Endothelial cell of umbilical vein (primary cell): ENCODE measurements around the gene HNRNPK. TPM values are rescaled to one million over a fixed set of nuclear protein-coding genes. Genes with fewer than 3 reads are reported as not detected.

Experiments used
- BruUV-seq: library from RNA; stranded (reverse); fragments of 400-500 nt; replicated peaks from 2 replicates; lab custom pipeline; 2021; lab: Mats Ljungman, UMichigan
- CTCF ChIA-PET: fragments of 300-600, 350-600 bp; sonication (Branson Sonifier 250); formaldehyde crosslinking; loops from one replicate; lab custom pipeline; 2021; ENCODE audit warnings: antibody characterized with exemption, inconsistent platforms; lab: Charles Lee
- POLR2A ChIA-PET: fragments of 300-600, 350-600 bp; sonication (Branson Sonifier 250); formaldehyde crosslinking; loops from one replicate; lab custom pipeline; 2021; ENCODE audit warnings: antibody characterized with exemption, inconsistent platforms; lab: Charles Lee
- DNase-seq: peaks from one replicate; pipeline ENCODE4 v3.0.0-alpha.2; 2011; ENCODE audit warnings: low read depth, low spot score
- FAIRE-seq: peaks from 2 replicates; lab custom pipeline; 2011; peaks lifted over from hg19 to GRCh38; lab: Jason Lieb, UNC
- H2AFZ ChIP-seq: 2 replicates; pipeline ENCODE4 v1.6.0; 2012; ENCODE audit warnings: low read depth, low read length, control low read depth, inconsistent platforms
- H3K27ac ChIP-seq: 2 replicates; pipeline ENCODE4 v1.5.1; 2011; ENCODE audit warnings: low read depth, mild to moderate bottlenecking, control low read depth, low read length, moderate library complexity; ENCODE audit not compliant: insufficient read depth
- H3K27me3 ChIP-seq, 2 experiments: 2 replicates each; pipeline versions ENCODE4 v1.6.0 to v1.6.1; 2011; ENCODE audit warnings: low read length in 2 of 2, mixed read lengths in 1 of 2; ENCODE audit not compliant: control insufficient read depth in 2 of 2, insufficient read depth in 2 of 2
- H3K36me3 ChIP-seq, 2 experiments: 2 replicates in 1 of 2; 3 replicates in 1 of 2; pipeline ENCODE4 v1.5.1; 2011; ENCODE audit warnings: low read length in 2 of 2, mild to moderate bottlenecking in 1 of 2, moderate library complexity in 1 of 2; ENCODE audit not compliant: control insufficient read depth in 2 of 2, insufficient read depth in 2 of 2; ENCODE audit errors: extremely low read depth in 1 of 2
- H3K4me1 ChIP-seq: 3 replicates; pipeline ENCODE4 v1.5.1; 2011; ENCODE audit warnings: mild to moderate bottlenecking, low read length; ENCODE audit not compliant: control insufficient read depth, insufficient read depth; ENCODE audit errors: extremely low read depth
- H3K4me2 ChIP-seq: 2 replicates; pipeline ENCODE4 v1.6.1; 2011; ENCODE audit warnings: low read length, control low read depth, mixed read lengths; ENCODE audit not compliant: insufficient read depth
- H3K4me3 ChIP-seq, 3 experiments: fragments of 200-600 bp in 1 of 3; sonication (generic), shearing (Covaris generic) in 1 of 3; replicated peaks in 1 of 3; 2 replicates each; pipeline ENCODE4 v1.5.1; 2011 to 2016; ENCODE audit warnings: control low read depth in 3 of 3, low read length in 3 of 3, mild to moderate bottlenecking in 2 of 3, inconsistent platforms in 1 of 3, low read depth in 1 of 3, moderate library complexity in 1 of 3; ENCODE audit not compliant: insufficient read depth in 1 of 3
- H3K79me2 ChIP-seq: 2 replicates; pipeline ENCODE4 v1.6.0; 2012; ENCODE audit warnings: low read length, inconsistent platforms; ENCODE audit not compliant: control insufficient read depth, insufficient read depth
- H3K9ac ChIP-seq: replicated peaks from 2 replicates; pipeline ENCODE3; 2011; ENCODE audit warnings: low read length, control low read depth; ENCODE audit not compliant: insufficient read depth; ENCODE audit errors: extremely low read depth
- H3K9me1 ChIP-seq: replicated peaks from 3 replicates; pipeline ENCODE4 v1.6.0; 2011; ENCODE audit warnings: mild to moderate bottlenecking, low read length; ENCODE audit not compliant: control insufficient read depth, insufficient read depth; ENCODE audit errors: extremely low read depth
- H3K9me3 ChIP-seq: replicated peaks from 2 replicates; pipeline ENCODE4 v1.5.1; 2012; ENCODE audit warnings: low read length, inconsistent platforms; ENCODE audit not compliant: control insufficient read depth, insufficient read depth
- H4K20me1 ChIP-seq: replicated peaks from 2 replicates; pipeline ENCODE3; 2011; ENCODE audit warnings: mild to moderate bottlenecking, low read length; ENCODE audit not compliant: control insufficient read depth, insufficient read depth; ENCODE audit errors: extremely low read depth
- EZH2 ChIP-seq: IDR thresholded peaks from 2 replicates; pipeline ENCODE4 v1.6.1; 2012; ENCODE audit warnings: borderline replicate concordance, low read depth, mild to moderate bottlenecking, moderate library complexity, low read length, inconsistent platforms; ENCODE audit not compliant: severe bottlenecking
- GATA2 ChIP-seq: IDR thresholded peaks from 2 replicates; pipeline ENCODE4 v1.7.0; 2011; ENCODE audit warnings: low read depth, mild to moderate bottlenecking, moderate library complexity, mixed read lengths, low read length; ENCODE audit not compliant: insufficient read length, insufficient read depth
- JUN ChIP-seq: IDR thresholded peaks from 2 replicates; pipeline ENCODE4 v1.6.1; 2011; ENCODE audit warnings: borderline replicate concordance, low read depth; ENCODE audit not compliant: insufficient read length, insufficient read depth
- POLR2A ChIP-seq: IDR thresholded peaks from 2 replicates; pipeline ENCODE4 v1.6.1; 2012; ENCODE audit warnings: low read depth, mild to moderate bottlenecking, control low read depth, low read length
- dilution Hi-C: fragments of 300-500 bp; cut with MboI; formaldehyde crosslinking; loops from one replicate; pipeline ENCODE4 v1.15.0; 2019; ENCODE audit warnings: low sequenced_read_pairs; ENCODE audit not compliant: extremely low pct_ligation_motif_present
- intact Hi-C: fragments of 100-400 bp; cut with micrococcal nuclease; formaldehyde crosslinking; loops from one replicate; pipeline ENCODE4 v1.10.0; 2022
- polyA plus RNA-seq, 4 experiments: library from polyadenylated mRNA; depleted of rRNA in 3 of 4; stranded (reverse) in 3 of 4; unstranded in 1 of 4; fragments of >200 nt; gene quantifications; 2 replicates each; pipeline versions ENCODE4 v1.2.1 to v1.2.3, GENCODE V29; 2011 to 2012; ENCODE audit warnings: missing spikeins in 1 of 4
- total RNA-seq: library from RNA; stranded (reverse); gene quantifications from 2 replicates; pipeline ENCODE4 v1.2.3, GENCODE V29; 2021
- TF ChIP-seq, protein P1 (sequence below), 2 donors: IDR thresholded peaks; 1 replicate in 1 of 2; 2 replicates in 1 of 2; pipeline ENCODE4 v1.5.1; 2011; ENCODE audit warnings: low read length in 2 of 2, mild to moderate bottlenecking in 2 of 2, moderate library complexity in 2 of 2, control low read depth in 1 of 2, inconsistent platforms in 1 of 2, low read depth in 1 of 2; ENCODE audit not compliant: insufficient read depth in 1 of 2; ENCODE audit errors: extremely low read depth in 1 of 2
- TF ChIP-seq, protein P2 (sequence below): IDR thresholded peaks from 2 replicates; pipeline ENCODE4 v1.6.1; 2011; ENCODE audit not compliant: insufficient read depth, insufficient read length

HNRNPK gene
- total and polyA plus RNA-seq, 2 donors (not counting 3 experiments of a cell fraction or from before 2014, with no cell fraction given), result 399 to 663 TPM

DNA sequence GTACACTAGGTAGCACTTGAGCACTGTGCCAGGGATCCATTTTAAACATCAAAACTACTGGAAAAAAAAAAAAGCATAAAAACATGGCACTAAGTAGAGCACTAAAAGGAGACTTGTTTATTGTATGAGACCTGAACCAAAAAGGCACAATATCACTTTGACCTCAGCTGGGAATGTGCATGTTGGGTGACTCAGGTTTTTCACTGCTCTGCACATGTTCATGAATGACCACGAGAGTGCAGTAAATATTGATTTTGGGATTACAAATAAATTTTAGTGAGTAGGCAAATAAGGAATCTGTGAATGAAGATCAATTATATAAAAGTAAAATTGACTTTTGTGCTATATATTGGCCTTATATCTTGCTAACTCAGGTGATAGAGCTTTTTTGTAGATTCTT, 12.4 kb upstream of the HNRNPK start:
- TF ChIP-seq GATA2, result no peak
- TF ChIP-seq, protein P1, sequence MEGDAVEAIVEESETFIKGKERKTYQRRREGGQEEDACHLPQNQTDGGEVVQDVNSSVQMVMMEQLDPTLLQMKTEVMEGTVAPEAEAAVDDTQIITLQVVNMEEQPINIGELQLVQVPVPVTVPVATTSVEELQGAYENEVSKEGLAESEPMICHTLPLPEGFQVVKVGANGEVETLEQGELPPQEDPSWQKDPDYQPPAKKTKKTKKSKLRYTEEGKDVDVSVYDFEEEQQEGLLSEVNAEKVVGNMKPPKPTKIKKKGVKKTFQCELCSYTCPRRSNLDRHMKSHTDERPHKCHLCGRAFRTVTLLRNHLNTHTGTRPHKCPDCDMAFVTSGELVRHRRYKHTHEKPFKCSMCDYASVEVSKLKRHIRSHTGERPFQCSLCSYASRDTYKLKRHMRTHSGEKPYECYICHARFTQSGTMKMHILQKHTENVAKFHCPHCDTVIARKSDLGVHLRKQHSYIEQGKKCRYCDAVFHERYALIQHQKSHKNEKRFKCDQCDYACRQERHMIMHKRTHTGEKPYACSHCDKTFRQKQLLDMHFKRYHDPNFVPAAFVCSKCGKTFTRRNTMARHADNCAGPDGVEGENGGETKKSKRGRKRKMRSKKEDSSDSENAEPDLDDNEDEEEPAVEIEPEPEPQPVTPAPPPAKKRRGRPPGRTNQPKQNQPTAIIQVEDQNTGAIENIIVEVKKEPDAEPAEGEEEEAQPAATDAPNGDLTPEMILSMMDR (IDR thresholded peaks at IDR 0.05; ENCODE audit: extremely low read depth in 1 of 2, insufficient read depth in 1 of 2, low read depth in 1 of 2, low read length in 2 of 2), result no peak
- dilution Hi-C loops (no loop called here), intact Hi-C loops (no loop called here)
- no peaks in the 10 kb centered on the region for H4K20me1 ChIP-seq
- H3K4me3 ChIP-seq, result no peak overlapping the region
- CTCF ChIA-PET, result interaction anchor here (1.0 kb wide), 2 partner anchors 9 to 268 kb away, joined by 3 read pairs; no protein-coding TSS in a partner anchor
- no peaks in the 10 kb centered on the region for H3K9me3 ChIP-seq
- DNase-seq, result no peak
- H3K36me3 ChIP-seq, result no peaks in the 10 kb centered on the region
- H3K27ac ChIP-seq, result no peak overlapping the region
- no peak overlapping the region for H2AFZ ChIP-seq
- H3K79me2 ChIP-seq, result peaks cover 30% of the 10 kb centered on the region
- no TSS peak for BruUV-seq
- H3K4me2 ChIP-seq, result no peak overlapping the region
- no peak overlapping the region for H3K9ac ChIP-seq
- no peaks in the 10 kb centered on the region for H3K4me1 ChIP-seq
- POLR2A ChIA-PET, result no interaction called here
- no peak for FAIRE-seq
- H3K9me1 ChIP-seq, result no peaks in the 10 kb centered on the region
- H3K27me3 ChIP-seq, result no peaks in the 10 kb centered on the region

DNA sequence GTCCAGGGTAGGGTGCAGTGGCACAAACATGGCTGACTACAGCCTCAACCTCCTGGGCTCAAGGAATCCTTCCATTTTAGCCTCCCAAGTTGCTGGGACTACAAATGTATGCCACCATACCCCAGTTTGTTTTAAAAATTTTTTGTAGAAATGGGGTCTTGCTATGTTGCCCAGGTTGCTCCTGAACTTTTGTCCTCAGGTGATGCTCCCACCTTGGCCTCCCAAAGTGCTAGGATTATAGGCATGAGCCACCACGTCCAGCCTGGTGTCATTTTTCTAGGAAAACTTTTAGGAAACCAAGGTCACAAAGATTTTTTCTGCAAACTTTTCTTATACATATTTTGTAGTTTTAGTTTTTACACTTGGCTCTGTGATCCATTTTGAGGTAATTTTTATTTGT, 11.3 kb upstream of the HNRNPK start:
- Histone ChIP-seq H3K4me1 (no peaks in the 10 kb centered on the region), H3K4me3 (no peak overlapping the region), H4K20me1 (no peaks in the 10 kb centered on the region), H3K27ac (no peak overlapping the region), H3K4me2 (no peak overlapping the region), H3K79me2 (peaks cover 39% of the 10 kb centered on the region), H3K9me3 (no peaks in the 10 kb centered on the region), H3K27me3 (no peaks in the 10 kb centered on the region), H3K9me1 (no peaks in the 10 kb centered on the region), H3K9ac (no peak overlapping the region), H3K36me3 (no peaks in the 10 kb centered on the region), H2AFZ (no peak overlapping the region)
- no TSS peak for BruUV-seq
- ChIA-PET POLR2A (no interaction called here), CTCF (interaction anchor here (0.8 kb wide), 1 partner anchor 270 kb away, joined by 3 read pairs; no protein-coding TSS in a partner anchor)
- DNase-seq, result no peak
- TF ChIP-seq, protein P2, sequence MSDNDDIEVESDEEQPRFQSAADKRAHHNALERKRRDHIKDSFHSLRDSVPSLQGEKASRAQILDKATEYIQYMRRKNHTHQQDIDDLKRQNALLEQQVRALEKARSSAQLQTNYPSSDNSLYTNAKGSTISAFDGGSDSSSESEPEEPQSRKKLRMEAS, result no peak
- TF ChIP-seq, protein P1 (IDR thresholded peaks at IDR 0.05; ENCODE audit: extremely low read depth in 1 of 2, insufficient read depth in 1 of 2, low read depth in 1 of 2, low read length in 2 of 2), result no peak
- no peak for TF ChIP-seq EZH2
- TF ChIP-seq POLR2A, result no peak
- TF ChIP-seq JUN, result no peak
- dilution Hi-C loops (no loop called here), intact Hi-C loops (no loop called here)
- no peak for FAIRE-seq
